Measurements from ENCODE around the gene COG5. TPM values are rescaled to one million over a fixed set of nuclear protein-coding genes. Genes with fewer than 3 reads are reported as not detected.

Gene COG5
- polyA plus RNA-seq, 3 donors = 12.7 to 29.0 (median 28.1) TPM

DNA sequence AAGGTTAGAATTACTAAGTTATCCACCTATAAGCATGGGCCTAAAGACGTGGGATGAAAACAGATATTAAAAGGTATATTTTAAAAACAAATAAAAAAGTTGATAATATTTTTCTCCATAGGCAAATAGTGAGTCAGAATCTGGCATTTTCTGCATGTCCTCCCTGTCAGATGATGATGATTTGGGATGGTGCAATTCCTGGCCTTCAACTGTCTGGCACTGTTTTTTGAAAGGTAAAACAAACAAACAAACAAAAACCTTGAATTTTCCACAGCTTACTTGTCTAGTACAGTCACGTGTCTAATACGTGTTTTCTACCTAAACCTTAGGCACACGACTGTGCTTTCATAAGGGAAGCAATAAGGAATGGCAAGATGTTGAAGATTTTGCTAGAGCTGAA, 377.5 kb downstream of the COG5 start:
- H3K4me1 Mint-ChIP-seq = no peaks in the 10 kb centered on the region
- peaks cover 79 to 91% of the 10 kb centered on the region in 2 donors for H3K36me3 Mint-ChIP-seq
- H3K27ac Mint-ChIP-seq = no peak overlapping the region
- Histone ChIP-seq H3K4me1 (ENCODE audit: control insufficient read depth in 1 of 2, insufficient read depth in 2 of 2, low read length in 2 of 2) (no peaks in the 10 kb centered on the region), H3K4me3 (replicated peaks in 1 of 3; ENCODE audit: low read depth in 2 of 3, low read length in 3 of 3) (no peak overlapping the region), H3K27me3 (ENCODE audit: control insufficient read depth in 2 of 2, insufficient read depth in 2 of 2, low read length in 2 of 2) (no peaks in the 10 kb centered on the region), H3K79me2 (ENCODE audit: insufficient read depth, low read length) (peaks cover under 1% of the 10 kb centered on the region), H3K27ac (ENCODE audit: low read depth in 1 of 2, low read length in 2 of 2) (no peak overlapping the region), H3K36me3 (replicated peaks in 1 of 2; ENCODE audit: control insufficient read depth in 1 of 2, insufficient read depth in 2 of 2, low read length in 2 of 2) (peaks cover 95 to 96% of the 10 kb centered on the region in 2 donors), H3K9ac (ENCODE audit: insufficient read depth, low read length, poor library complexity, severe bottlenecking) (no peak overlapping the region), H3K9me3 (replicated peaks in 1 of 2; ENCODE audit: control insufficient read depth in 1 of 2, insufficient read depth in 1 of 2, low read length in 2 of 2) (no peaks in the 10 kb centered on the region), H4K20me1 (ENCODE audit: insufficient read depth, low read length) (peaks cover 82% of the 10 kb centered on the region), H2AFZ (ENCODE audit: insufficient read depth, low read depth, low read length, poor library complexity, severe bottlenecking) (no peak overlapping the region), H3K4me2 (replicated peaks; ENCODE audit: extremely low read depth, low read length, poor library complexity, severe bottlenecking) (no peak overlapping the region)
- no peak for DNase-seq
- no CpG with 5 or more reads among the region's 4 CpGs for WGBS (ENCODE audit: insufficient coverage)
- H3K4me3 Mint-ChIP-seq = no peak overlapping the region
- no peaks in the 10 kb centered on the region for H3K9me3 Mint-ChIP-seq
- H3K27me3 Mint-ChIP-seq (ENCODE audit: low read depth in 3 of 3) = no peaks in the 10 kb centered on the region
- TF ChIP-seq, protein P1, sequence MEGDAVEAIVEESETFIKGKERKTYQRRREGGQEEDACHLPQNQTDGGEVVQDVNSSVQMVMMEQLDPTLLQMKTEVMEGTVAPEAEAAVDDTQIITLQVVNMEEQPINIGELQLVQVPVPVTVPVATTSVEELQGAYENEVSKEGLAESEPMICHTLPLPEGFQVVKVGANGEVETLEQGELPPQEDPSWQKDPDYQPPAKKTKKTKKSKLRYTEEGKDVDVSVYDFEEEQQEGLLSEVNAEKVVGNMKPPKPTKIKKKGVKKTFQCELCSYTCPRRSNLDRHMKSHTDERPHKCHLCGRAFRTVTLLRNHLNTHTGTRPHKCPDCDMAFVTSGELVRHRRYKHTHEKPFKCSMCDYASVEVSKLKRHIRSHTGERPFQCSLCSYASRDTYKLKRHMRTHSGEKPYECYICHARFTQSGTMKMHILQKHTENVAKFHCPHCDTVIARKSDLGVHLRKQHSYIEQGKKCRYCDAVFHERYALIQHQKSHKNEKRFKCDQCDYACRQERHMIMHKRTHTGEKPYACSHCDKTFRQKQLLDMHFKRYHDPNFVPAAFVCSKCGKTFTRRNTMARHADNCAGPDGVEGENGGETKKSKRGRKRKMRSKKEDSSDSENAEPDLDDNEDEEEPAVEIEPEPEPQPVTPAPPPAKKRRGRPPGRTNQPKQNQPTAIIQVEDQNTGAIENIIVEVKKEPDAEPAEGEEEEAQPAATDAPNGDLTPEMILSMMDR (IDR thresholded peaks at IDR 0.05) = no peak
- intact Hi-C loops (cut with micrococcal nuclease) = no loop called here

DNA sequence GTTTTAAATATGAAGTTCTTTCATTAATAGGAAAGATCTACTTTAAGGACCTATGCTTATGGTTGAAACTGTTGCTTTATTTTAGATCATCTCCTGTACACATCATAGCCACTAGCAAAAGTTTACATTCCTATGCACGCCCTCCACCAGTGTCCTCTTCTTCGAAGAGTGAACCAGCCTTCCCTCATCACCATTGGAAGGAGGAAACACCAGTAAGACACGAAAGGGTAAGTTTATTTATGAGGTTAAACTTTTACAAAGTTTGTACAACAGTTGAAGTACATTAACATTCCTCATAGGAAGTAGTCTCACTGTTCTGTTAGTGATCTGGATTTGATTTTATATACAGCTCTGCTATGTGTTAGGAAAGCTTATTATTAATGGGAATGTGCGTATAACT, 378.0 kb downstream of the COG5 start:
- Mint-ChIP-seq H3K9me3 (no peaks in the 10 kb centered on the region), H3K36me3 (peaks cover 83 to 92% of the 10 kb centered on the region in 2 donors), H3K4me1 (no peaks in the 10 kb centered on the region), H3K27ac (peak overlapping the region in 1 of 7 donors; percentile 55), H3K4me3 (no peak overlapping the region), H3K27me3 (ENCODE audit: low read depth in 3 of 3) (no peaks in the 10 kb centered on the region)
- Histone ChIP-seq H3K4me1 (ENCODE audit: control insufficient read depth in 1 of 2, insufficient read depth in 2 of 2, low read length in 2 of 2) (no peaks in the 10 kb centered on the region), H2AFZ (ENCODE audit: insufficient read depth, low read depth, low read length, poor library complexity, severe bottlenecking) (no peak overlapping the region), H3K79me2 (ENCODE audit: insufficient read depth, low read length) (peaks cover 6% of the 10 kb centered on the region), H3K36me3 (replicated peaks in 1 of 2; ENCODE audit: control insufficient read depth in 1 of 2, insufficient read depth in 2 of 2, low read length in 2 of 2) (peaks cover 95 to 96% of the 10 kb centered on the region in 2 donors), H3K9ac (ENCODE audit: insufficient read depth, low read length, poor library complexity, severe bottlenecking) (no peak overlapping the region), H3K9me3 (replicated peaks in 1 of 2; ENCODE audit: control insufficient read depth in 1 of 2, insufficient read depth in 1 of 2, low read length in 2 of 2) (no peaks in the 10 kb centered on the region), H3K4me2 (replicated peaks; ENCODE audit: extremely low read depth, low read length, poor library complexity, severe bottlenecking) (no peak overlapping the region), H3K27ac (ENCODE audit: low read depth in 1 of 2, low read length in 2 of 2) (no peak overlapping the region), H3K27me3 (ENCODE audit: control insufficient read depth in 2 of 2, insufficient read depth in 2 of 2, low read length in 2 of 2) (no peaks in the 10 kb centered on the region), H3K4me3 (replicated peaks in 1 of 3; ENCODE audit: low read depth in 2 of 3, low read length in 3 of 3) (no peak overlapping the region), H4K20me1 (ENCODE audit: insufficient read depth, low read length) (peaks cover 82% of the 10 kb centered on the region)
- DNase-seq = no peak
- WGBS (ENCODE audit: insufficient coverage) = no CpG with 5 or more reads among the region's 4 CpGs
- TF ChIP-seq, protein P1 (IDR thresholded peaks at IDR 0.05) = no peak
- intact Hi-C loops (cut with micrococcal nuclease) = no loop called here
